C1 segment of cervical spinal cord (tissue), 14 donors: ENCODE measurements around the gene SLC15A1.
A peak's percentile ranks its signal among the peaks of the same experiment; 100 is the strongest.
"Not testable (repeated sequence)": the region's sequence is repeated elsewhere in the genome, so short reads cannot be mapped to it uniquely, and the experiment has no call there.

Experiments used
- DNase-seq, 14 donors: peaks; one replicate each; lab custom pipeline; 2025; lab: John Stamatoyannopoulos, UW

SLC15A1 gene

GRCh38 chr13:98658131-98658530 lies 94.3 kb downstream of the SLC15A1 start:
- DNase-seq, result no peak

- no peak for DNase-seq
These were observed 94.9 kb downstream of the SLC15A1 start for GRCh38 chr13:98657506-98658085.

- DNase-seq, result no peak
These were observed 96.2 kb downstream of the SLC15A1 start for GRCh38 chr13:98656223-98656622.

GRCh38 chr13:98653463-98653985 lies 98.9 kb downstream of the SLC15A1 start:
- DNase-seq, result peak in 10 of 14 donors; percentile 12 to 54 (median 38)

GRCh38 chr13:98652721-98653462 lies 99.6 kb downstream of the SLC15A1 start:
- no peak for DNase-seq

- DNase-seq, result no peak
These were observed 100.2 kb downstream of the SLC15A1 start for GRCh38 chr13:98652276-98652675.

GRCh38 chr13:98651744-98652143 lies 100.7 kb downstream of the SLC15A1 start:
- DNase-seq, result no peak

GRCh38 chr13:98650396-98651107 lies 101.9 kb downstream of the SLC15A1 start:
- DNase-seq, result no peak

- no peak for DNase-seq
These were observed 102.6 kb downstream of the SLC15A1 start for GRCh38 chr13:98649861-98650260.

GRCh38 chr13:98648686-98649085 lies 103.8 kb downstream of the SLC15A1 start:
- no peak for DNase-seq

- DNase-seq, result no peak
These were observed 104.3 kb downstream of the SLC15A1 start for GRCh38 chr13:98648141-98648540.

GRCh38 chr13:98647121-98647520 lies 105.4 kb downstream of the SLC15A1 start:
- no peak for DNase-seq

GRCh38 chr13:98643479-98643878 lies 109.0 kb downstream of the SLC15A1 start:
- DNase-seq, result no peak

- DNase-seq, result no peak
These were observed 111.4 kb downstream of the SLC15A1 start for GRCh38 chr13:98641075-98641474.

GRCh38 chr13:98639785-98640184 lies 112.7 kb downstream of the SLC15A1 start:
- not testable (repeated sequence) for DNase-seq

GRCh38 chr13:98638352-98638751 lies 114.1 kb downstream of the SLC15A1 start:
- DNase-seq, result not testable (repeated sequence)
